Smooth muscle cell (in vitro differentiated cells): ENCODE measurements around the gene BMP2K. TPM values are rescaled to one million over a fixed set of nuclear protein-coding genes. Genes with fewer than 3 reads are reported as not detected.
"Not testable (repeated sequence)": the region's sequence is repeated elsewhere in the genome, so short reads cannot be mapped to it uniquely, and the experiment has no call there.

Experiments
- DNase-seq: peaks from one replicate; lab custom pipeline; 2025; ENCODE audit not compliant: unreplicated experiment; lab: John Stamatoyannopoulos, UW
- H2AFZ ChIP-seq: fragments of 200-600 bp; sonication (generic); 2 replicates; pipeline ENCODE4 v1.6.0; 2016; ENCODE audit warnings: antibody characterized with exemption, low read depth, mild to moderate bottlenecking
- H3F3A ChIP-seq: fragments of 200-600 bp; sonication (generic); 2 replicates; pipeline ENCODE4 v1.6.0; 2017; ENCODE audit warnings: antibody characterized with exemption, low read depth
- H3K27ac ChIP-seq: fragments of 200-600 bp; sonication (generic); 2 replicates; pipeline ENCODE4 v1.5.1; 2016; ENCODE audit warnings: low read depth, mild to moderate bottlenecking
- H3K27me3 ChIP-seq: fragments of 200-600 bp; sonication (generic); 2 replicates; pipeline ENCODE4 v1.6.1; 2016; ENCODE audit warnings: low read depth, mild to moderate bottlenecking
- H3K36me3 ChIP-seq: fragments of 200-600 bp; sonication (generic); 2 replicates; pipeline ENCODE4 v1.5.1; 2016; ENCODE audit warnings: low read depth
- H3K4me1 ChIP-seq: fragments of 200-600 bp; sonication (generic); 2 replicates; pipeline ENCODE4 v1.5.1; 2016; ENCODE audit warnings: low read depth
- H3K4me2 ChIP-seq: fragments of 200-600 bp; sonication (generic); 2 replicates; pipeline ENCODE4 v1.6.0; 2016; ENCODE audit warnings: mild to moderate bottlenecking
- H3K4me3 ChIP-seq: fragments of 200-600 bp; sonication (generic); 2 replicates; pipeline ENCODE4 v1.5.1; 2016; ENCODE audit warnings: mild to moderate bottlenecking
- H3K79me2 ChIP-seq: fragments of 200-600 bp; sonication (generic); 2 replicates; pipeline ENCODE4 v1.6.0; 2016; ENCODE audit warnings: low read depth, mild to moderate bottlenecking
- H3K9ac ChIP-seq: fragments of 200-600 bp; sonication (generic); 2 replicates; pipeline ENCODE4 v1.6.0; 2016; ENCODE audit warnings: low read depth
- H3K9me3 ChIP-seq: fragments of 200-600 bp; sonication (generic); replicated peaks from 2 replicates; pipeline ENCODE4 v1.5.1; 2016; ENCODE audit warnings: low read depth
- H4K20me1 ChIP-seq: fragments of 200-600 bp; sonication (generic); 2 replicates; pipeline ENCODE4 v1.6.0; 2016; ENCODE audit warnings: low read depth
- CTCF ChIP-seq: fragments of 200-600 bp; sonication (generic); IDR thresholded peaks from 2 replicates; pipeline ENCODE4 v1.5.1; 2017; ENCODE audit warnings: borderline replicate concordance, mild to moderate bottlenecking, antibody characterized with exemption; ENCODE audit not compliant: insufficient read depth, poor library complexity, severe bottlenecking
- WGBS: methylation state at CpG from one replicate; pipeline ENCODE4 v1.1.7; 2016; ENCODE audit warnings: low lambda C conversion rate; 5-methylcytosine and 5-hydroxymethylcytosine counted together
- polyA plus RNA-seq: library from polyadenylated mRNA; unstranded; fragments of >200 nt; fragmentation: Nextera tagmentation; extraction: Ambion mirVana; gene quantifications from 2 replicates; pipeline ENCODE4 v1.2.1, GENCODE V29; 2016
- total RNA-seq: library from RNA; depleted of rRNA; stranded (reverse); fragments of >200 nt; gene quantifications from 2 replicates; pipeline ENCODE4 v1.2.3, GENCODE V29; 2014

The BMP2K gene
- total and polyA plus RNA-seq, 2 experiments from 2014 or later: 3.9 to 32.0 TPM

GRCh38 chr4:78787392-78788006, 11.3 kb downstream of the BMP2K start:
- Histone ChIP-seq H3K9me3 (no peaks in the 10 kb centered on the region), H3F3A (peaks cover 17% of the 10 kb centered on the region), H3K9ac (no peak overlapping the region), H3K4me3 (no peak overlapping the region), H3K79me2 (peaks cover 86% of the 10 kb centered on the region), H3K4me1 (peaks cover 14% of the 10 kb centered on the region), H4K20me1 (peaks cover 18% of the 10 kb centered on the region), H3K4me2 (no peak overlapping the region), H3K27me3 (no peaks in the 10 kb centered on the region), H3K27ac (no peak overlapping the region), H2AFZ (no peak overlapping the region), H3K36me3 (no peaks in the 10 kb centered on the region)
- no peak for DNase-seq
- TF ChIP-seq CTCF: no peak
- 77% methylated on average over 2 of the region's 2 CpGs for WGBS

GRCh38 chr4:78788007-78788889, 12.1 kb downstream of the BMP2K start:
- no peak overlapping the region for H3K9ac ChIP-seq
- WGBS: 98% methylated on average over 3 of the region's 3 CpGs
- H3K4me1 ChIP-seq: peaks cover 14% of the 10 kb centered on the region
- DNase-seq: no peak
- H4K20me1 ChIP-seq: peaks cover 18% of the 10 kb centered on the region
- no peak overlapping the region for H3K4me2 ChIP-seq
- no peak overlapping the region for H3K27ac ChIP-seq
- no peaks in the 10 kb centered on the region for H3K27me3 ChIP-seq
- H3K9me3 ChIP-seq: no peaks in the 10 kb centered on the region
- no peaks in the 10 kb centered on the region for H3K36me3 ChIP-seq
- H3K79me2 ChIP-seq: peaks cover 83% of the 10 kb centered on the region
- H3F3A ChIP-seq: peaks cover 16% of the 10 kb centered on the region
- H3K4me3 ChIP-seq: no peak overlapping the region
- no peak for TF ChIP-seq CTCF
- no peak overlapping the region for H2AFZ ChIP-seq

GRCh38 chr4:78795594-78796416, 19.7 kb downstream of the BMP2K start:
- DNase-seq: not testable (repeated sequence)

GRCh38 chr4:78796526-78796925, 20.4 kb downstream of the BMP2K start:
- no peak overlapping the region for H3K27ac ChIP-seq
- H3K79me2 ChIP-seq: peaks cover 74% of the 10 kb centered on the region

More at GRCh38 chr4:78795594-78796416, 19.7 kb downstream of the BMP2K start:
- not testable (repeated sequence) for H3K27me3 ChIP-seq, H3K9me3 ChIP-seq, H3K27ac ChIP-seq, H3K4me1 ChIP-seq, H3K36me3 ChIP-seq, H3K4me2 ChIP-seq, H3K4me3 ChIP-seq, H2AFZ ChIP-seq, H3K9ac ChIP-seq, H3F3A ChIP-seq
- H4K20me1 ChIP-seq: peaks cover 28% of the 10 kb centered on the region
- peaks cover 77% of the 10 kb centered on the region for H3K79me2 ChIP-seq
- WGBS: 97% methylated on average over 4 of the region's 5 CpGs

More at GRCh38 chr4:78796526-78796925, 20.4 kb downstream of the BMP2K start:
- H3K9me3 ChIP-seq: no peaks in the 10 kb centered on the region
- H3K36me3 ChIP-seq: no peaks in the 10 kb centered on the region
- H3K4me2 ChIP-seq: no peak overlapping the region
- H3K4me1 ChIP-seq: no peaks in the 10 kb centered on the region
- no peaks in the 10 kb centered on the region for H3F3A ChIP-seq
- H3K4me3 ChIP-seq: no peak overlapping the region
- H4K20me1 ChIP-seq: peaks cover 28% of the 10 kb centered on the region
- DNase-seq: no peak
- no peak overlapping the region for H2AFZ ChIP-seq
- no peaks in the 10 kb centered on the region for H3K27me3 ChIP-seq
- H3K9ac ChIP-seq: no peak overlapping the region
- WGBS: 96% methylated on average over 2 of the region's 2 CpGs
- no peak for TF ChIP-seq CTCF
